HFF-Myc (cell line): ENCODE data around the gene NEK5.

ENCODE experiments used
- DNase-seq: peaks from one replicate; pipeline ENCODE4 v3.0.0-alpha.2; 2011; ENCODE audit warnings: low read depth; ENCODE audit errors: extremely low read depth
- H3K4me3 ChIP-seq: replicated peaks from 2 replicates; pipeline ENCODE4 v1.5.1; 2011; ENCODE audit warnings: low read depth, mild to moderate bottlenecking, control low read depth, low read length
- TF ChIP-seq, protein P1 (sequence below): IDR thresholded peaks from 2 replicates; pipeline ENCODE4 v1.5.1; 2012; ENCODE audit warnings: mild to moderate bottlenecking, low read depth, low read length, control low read depth; ENCODE audit errors: missing control alignments

NEK5 gene

GRCh38 chr13:52005841-52006522 lies 122.9 kb downstream of the NEK5 start:
- no peak for DNase-seq
- no peak overlapping the region for H3K4me3 ChIP-seq
- TF ChIP-seq, protein P1, sequence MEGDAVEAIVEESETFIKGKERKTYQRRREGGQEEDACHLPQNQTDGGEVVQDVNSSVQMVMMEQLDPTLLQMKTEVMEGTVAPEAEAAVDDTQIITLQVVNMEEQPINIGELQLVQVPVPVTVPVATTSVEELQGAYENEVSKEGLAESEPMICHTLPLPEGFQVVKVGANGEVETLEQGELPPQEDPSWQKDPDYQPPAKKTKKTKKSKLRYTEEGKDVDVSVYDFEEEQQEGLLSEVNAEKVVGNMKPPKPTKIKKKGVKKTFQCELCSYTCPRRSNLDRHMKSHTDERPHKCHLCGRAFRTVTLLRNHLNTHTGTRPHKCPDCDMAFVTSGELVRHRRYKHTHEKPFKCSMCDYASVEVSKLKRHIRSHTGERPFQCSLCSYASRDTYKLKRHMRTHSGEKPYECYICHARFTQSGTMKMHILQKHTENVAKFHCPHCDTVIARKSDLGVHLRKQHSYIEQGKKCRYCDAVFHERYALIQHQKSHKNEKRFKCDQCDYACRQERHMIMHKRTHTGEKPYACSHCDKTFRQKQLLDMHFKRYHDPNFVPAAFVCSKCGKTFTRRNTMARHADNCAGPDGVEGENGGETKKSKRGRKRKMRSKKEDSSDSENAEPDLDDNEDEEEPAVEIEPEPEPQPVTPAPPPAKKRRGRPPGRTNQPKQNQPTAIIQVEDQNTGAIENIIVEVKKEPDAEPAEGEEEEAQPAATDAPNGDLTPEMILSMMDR = no peak

DNA sequence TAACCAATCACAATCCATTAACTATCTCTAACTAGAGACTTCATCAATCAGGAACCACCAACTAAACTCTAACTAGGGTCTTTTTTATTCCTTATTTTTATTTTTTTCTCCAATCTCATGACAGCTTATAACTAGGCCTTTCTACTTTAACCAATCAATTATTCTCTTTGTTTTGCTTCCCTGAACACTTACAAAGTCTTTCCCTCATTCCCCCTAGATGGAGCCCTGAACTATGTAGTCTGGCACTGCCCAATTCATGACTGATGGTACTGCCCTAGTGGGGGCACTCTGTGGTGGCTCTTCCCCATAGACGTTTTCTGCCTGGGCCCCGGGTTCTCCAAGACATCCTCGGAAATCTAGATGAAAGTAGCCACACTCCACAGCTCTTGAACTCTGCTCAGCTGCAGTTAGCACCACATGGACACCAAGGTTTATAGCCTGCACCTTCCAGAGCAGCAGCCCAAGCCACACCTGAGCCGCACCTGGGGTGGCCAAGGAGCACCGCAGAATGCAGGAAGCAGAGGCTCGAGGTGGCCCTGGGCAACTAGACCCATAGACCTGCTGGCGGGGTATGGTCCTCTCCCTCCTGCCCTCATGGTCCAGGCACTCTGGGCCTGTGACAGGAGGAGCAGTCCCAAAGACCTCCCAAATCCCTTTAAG lies 124.2 kb downstream of the NEK5 start:
- DNase-seq = no peak
- TF ChIP-seq, protein P1 = no peak

DNA sequence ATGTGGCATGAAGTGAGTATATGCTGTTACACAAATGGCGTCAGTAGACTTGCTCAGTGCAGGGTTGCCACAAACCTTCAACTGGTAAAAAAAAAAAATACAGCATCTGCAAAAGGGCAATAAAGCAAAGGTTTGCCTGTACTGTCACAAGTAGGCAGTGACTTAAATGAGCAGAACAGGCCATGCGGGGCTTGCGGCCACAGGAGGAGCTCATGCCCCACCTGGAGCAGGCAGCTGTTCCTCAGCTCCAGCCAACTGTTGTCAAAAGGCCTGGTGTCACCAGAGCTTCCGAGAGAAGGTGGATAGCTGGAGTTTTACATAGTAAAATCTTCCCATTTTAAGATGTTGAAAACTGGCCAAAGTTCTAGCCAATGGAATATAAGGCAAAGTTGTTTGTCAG lies 125.3 kb downstream of the NEK5 start:
- DNase-seq = no peak
- no peak overlapping the region for H3K4me3 ChIP-seq
- TF ChIP-seq, protein P1 = no peak

More for the DNA sequence above, 124.2 kb downstream of the NEK5 start:
- H3K4me3 ChIP-seq = no peak overlapping the region

- DNase-seq = no peak
- TF ChIP-seq, protein P1 = no peak
- no peak overlapping the region for H3K4me3 ChIP-seq
Measured at GRCh38 chr13:52002361-52002760, 126.5 kb downstream of the NEK5 start.

DNA sequence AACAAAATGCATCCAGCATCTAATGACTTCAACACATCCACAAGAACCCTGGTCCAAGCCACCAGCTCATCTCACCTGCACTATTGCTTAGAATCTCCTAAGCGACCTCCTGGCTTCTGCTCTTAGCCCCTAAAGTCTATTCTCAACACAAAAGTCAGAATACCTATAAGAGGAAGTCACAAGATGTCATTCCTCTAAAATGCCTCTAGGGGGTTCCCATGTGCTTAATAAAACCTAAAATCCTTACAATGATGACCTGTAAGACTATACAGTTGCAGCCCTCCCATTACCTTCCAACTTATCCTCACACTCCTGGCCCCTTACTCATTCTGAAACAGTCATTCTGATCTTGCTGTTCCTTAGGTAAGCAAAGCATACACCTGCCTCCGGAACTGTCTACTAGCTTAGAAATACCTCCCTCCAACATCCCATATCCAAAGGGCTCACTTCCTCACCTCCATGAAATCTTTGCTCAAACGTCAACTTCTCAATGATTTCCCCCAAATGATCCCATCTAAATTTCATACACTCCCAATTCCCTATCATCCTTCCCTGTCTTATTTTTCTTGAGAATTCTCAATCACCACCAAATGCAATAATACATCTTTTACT lies 127.6 kb downstream of the NEK5 start:
- TF ChIP-seq, protein P1 = peak; percentile 57
- peak; percentile 10 for DNase-seq
- H3K4me3 ChIP-seq = no peak overlapping the region

DNA sequence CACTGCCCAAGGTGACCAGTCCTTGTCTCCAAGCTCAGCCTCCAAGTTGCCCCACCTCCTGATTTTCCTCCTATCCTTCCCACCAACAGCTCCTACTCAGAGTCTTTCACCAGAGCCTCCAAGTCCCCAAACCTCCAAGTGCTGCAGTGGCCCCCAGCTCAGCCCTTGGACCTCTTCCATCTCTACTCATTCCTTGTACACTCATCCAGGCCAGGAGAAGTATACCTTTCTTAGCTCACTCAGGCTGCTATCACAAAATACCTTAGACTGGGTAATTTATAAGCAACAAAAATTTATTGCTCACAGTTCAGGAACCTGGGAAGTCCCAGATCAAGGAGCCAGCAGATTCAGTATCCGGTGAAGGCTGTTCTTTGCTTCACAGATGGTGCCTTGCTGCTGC lies 129.0 kb downstream of the NEK5 start:
- no peak for DNase-seq
- no peak overlapping the region for H3K4me3 ChIP-seq
- TF ChIP-seq, protein P1 = no peak
